CD1c-positive myeloid dendritic cell (primary cell): ENCODE data around the gene MX2.

Source experiments
- DNase-seq: peaks from one replicate; pipeline ENCODE4 v3.0.0-alpha.2; 2016; ENCODE audit errors: extremely low spot score

Gene MX2

GRCh38 chr21:41363370-41364270 is 1.8 kb downstream of the MX2 start:
- DNase-seq = no peak

GRCh38 chr21:41364308-41364707 is 2.5 kb downstream of the MX2 start:
- DNase-seq = no peak

GRCh38 chr21:41365377-41366107 is 3.7 kb downstream of the MX2 start:
- DNase-seq = no peak

- peak; percentile 93 for DNase-seq
Observed at GRCh38 chr21:41366522-41367151, 4.8 kb downstream of the MX2 start.

GRCh38 chr21:41367301-41367944 is 5.6 kb downstream of the MX2 start:
- peak; percentile 24 for DNase-seq

- no peak for DNase-seq
Observed at GRCh38 chr21:41367945-41368734, 6.3 kb downstream of the MX2 start.

GRCh38 chr21:41368735-41369104 is 6.9 kb downstream of the MX2 start:
- DNase-seq = no peak

- peak; percentile 51 for DNase-seq
Observed at GRCh38 chr21:41369105-41369919, 7.5 kb downstream of the MX2 start.

GRCh38 chr21:41369920-41370839 is 8.4 kb downstream of the MX2 start:
- DNase-seq = peak; percentile 49

GRCh38 chr21:41370840-41371684 is 9.2 kb downstream of the MX2 start:
- no peak for DNase-seq

- DNase-seq = no peak
Observed at GRCh38 chr21:41371685-41372030, 9.8 kb downstream of the MX2 start.

- DNase-seq = no peak
Observed at GRCh38 chr21:41373253-41373652, 11.4 kb downstream of the MX2 start.

- DNase-seq = no peak
Observed at GRCh38 chr21:41373763-41374162, 11.9 kb downstream of the MX2 start.

- no peak for DNase-seq
Observed at GRCh38 chr21:41374177-41374712, 12.4 kb downstream of the MX2 start.

- no peak for DNase-seq
Observed at GRCh38 chr21:41374867-41375533, 13.2 kb downstream of the MX2 start.

GRCh38 chr21:41375875-41376274 is 14.0 kb downstream of the MX2 start:
- no peak for DNase-seq

GRCh38 chr21:41377715-41378114 is 15.9 kb downstream of the MX2 start:
- no peak for DNase-seq

- DNase-seq = no peak
Observed at GRCh38 chr21:41378849-41379248, 17.0 kb downstream of the MX2 start.
